SK-N-SH treated with all-trans-retinoic acid at 6 μM for 48 hours (cell line): ENCODE data around the gene CFD.

Experiments used
- ATAC-seq: fragments of 200-7000 bp; cut with Tn5 transposase; 3 replicates; pipeline ENCODE4 v1.9.1; 2020; ENCODE audit warnings: mild to moderate bottlenecking, moderate library complexity
- ARNTL ChIP-seq: fragments of 450-650 bp; formaldehyde crosslinking; IDR thresholded peaks from 2 replicates; pipeline ENCODE4 v1.5.0; 2020; ENCODE audit warnings: low read depth, mild to moderate bottlenecking, moderate library complexity, borderline replicate concordance
- BACH2 ChIP-seq: fragments of 250-450 bp; sonication (Bioruptor Pico); IDR thresholded peaks from 2 replicates; pipeline ENCODE4 v1.9.0; 2021; ENCODE audit warnings: mild to moderate bottlenecking, borderline replicate concordance
- CREB5 ChIP-seq: fragments of 250-450 bp; sonication (Bioruptor Pico); IDR thresholded peaks from 2 replicates; pipeline ENCODE4 v1.5.1; 2020; ENCODE audit warnings: low read depth, mild to moderate bottlenecking, moderate library complexity
- CSDC2 ChIP-seq: fragments of 250-450 bp; sonication (Bioruptor Pico); IDR thresholded peaks from 2 replicates; pipeline ENCODE4 v1.5.0; 2020; ENCODE audit warnings: mild to moderate bottlenecking, moderate library complexity
- CSRNP3 ChIP-seq: fragments of 250-450 bp; sonication (Bioruptor Pico); IDR thresholded peaks from 2 replicates; pipeline ENCODE4 v1.5.1; 2021; ENCODE audit warnings: mild to moderate bottlenecking, moderate library complexity
- ESRRG ChIP-seq: fragments of 250-450 bp; sonication (Bioruptor Pico); IDR thresholded peaks from 2 replicates; pipeline ENCODE4 v1.6.1; 2021; ENCODE audit warnings: mild to moderate bottlenecking
- GLIS3 ChIP-seq: fragments of 250-450 bp; sonication (Bioruptor Pico); IDR thresholded peaks from 2 replicates; pipeline ENCODE4 v1.5.0; 2020; ENCODE audit warnings: mild to moderate bottlenecking, moderate library complexity
- ISL1 ChIP-seq: fragments of 250-450 bp; sonication (Bioruptor Pico); IDR thresholded peaks from 2 replicates; pipeline ENCODE4 v2.1.2; 2022; ENCODE audit warnings: mild to moderate bottlenecking, moderate library complexity
- OSR1 ChIP-seq: fragments of 250-450 bp; sonication (Bioruptor Pico); IDR thresholded peaks from 2 replicates; pipeline ENCODE4 v1.8.0; 2022; ENCODE audit warnings: moderate library complexity, mild to moderate bottlenecking, inconsistent platforms
- PATZ1 ChIP-seq: fragments of 250-450 bp; sonication (Bioruptor Pico); IDR thresholded peaks from 2 replicates; pipeline ENCODE4 v1.8.0; 2020; ENCODE audit warnings: mild to moderate bottlenecking, moderate library complexity, borderline replicate concordance
- PPARA ChIP-seq: fragments of 250-450 bp; sonication (Bioruptor Pico); IDR thresholded peaks from 2 replicates; pipeline ENCODE4 v1.5.0; 2020; ENCODE audit warnings: mild to moderate bottlenecking, borderline replicate concordance
- RARB ChIP-seq: fragments of 250-450 bp; sonication (Bioruptor Pico); IDR thresholded peaks from 2 replicates; pipeline ENCODE4 v1.8.0; 2021; ENCODE audit warnings: mild to moderate bottlenecking, moderate library complexity
- SNAI2 ChIP-seq: fragments of 250-450 bp; sonication (Bioruptor Pico); IDR thresholded peaks from 2 replicates; pipeline ENCODE4 v1.5.0; 2020; ENCODE audit warnings: mild to moderate bottlenecking, moderate library complexity
- TCF4 ChIP-seq: fragments of 250-450 bp; sonication (Bioruptor Pico); IDR thresholded peaks from 2 replicates; pipeline ENCODE4 v1.8.0; 2021; ENCODE audit warnings: mild to moderate bottlenecking, moderate library complexity, borderline replicate concordance
- TOX ChIP-seq: fragments of 250-450 bp; sonication (Bioruptor Pico); IDR thresholded peaks from 2 replicates; pipeline ENCODE4 v1.8.0; 2021; ENCODE audit warnings: mild to moderate bottlenecking, moderate library complexity, borderline replicate concordance
- TSHZ2 ChIP-seq: fragments of 250-450 bp; sonication (Bioruptor Pico); IDR thresholded peaks from 2 replicates; pipeline ENCODE4 v1.5.0; 2020; ENCODE audit warnings: mild to moderate bottlenecking, moderate library complexity
- ZC3H10 ChIP-seq: fragments of 250-450 bp; sonication (Bioruptor Pico); IDR thresholded peaks from 2 replicates; pipeline ENCODE4 v1.5.1; 2021; ENCODE audit warnings: mild to moderate bottlenecking, moderate library complexity
- ZFP3 ChIP-seq: fragments of 250-450 bp; sonication (Bioruptor Pico); IDR thresholded peaks from 2 replicates; pipeline ENCODE4 v1.5.0; 2020; ENCODE audit warnings: mild to moderate bottlenecking, moderate library complexity
- ZFP30 ChIP-seq: fragments of 450-650 bp; formaldehyde crosslinking; IDR thresholded peaks from 2 replicates; pipeline ENCODE4 v1.5.0; 2022; ENCODE audit warnings: mild to moderate bottlenecking, moderate library complexity
- ZNF70 ChIP-seq: fragments of 450-650 bp; formaldehyde crosslinking; IDR thresholded peaks from 2 replicates; pipeline ENCODE4 v1.5.0; 2020; ENCODE audit warnings: mild to moderate bottlenecking, moderate library complexity
- ZNF8 ChIP-seq: fragments of 450-650 bp; formaldehyde crosslinking; IDR thresholded peaks from 2 replicates; pipeline ENCODE4 v1.5.0; 2020; ENCODE audit warnings: mild to moderate bottlenecking, moderate library complexity

The CFD gene

GRCh38 chr19:861141-861755 lies 1.8 kb downstream of the CFD start:
- no peak for ATAC-seq
- no peak for TF ChIP-seq CSDC2 (CRISPR knock-in tag)

- peak; percentile 42 for ATAC-seq
Observed at GRCh38 chr19:861756-862580, 2.5 kb downstream of the CFD start.

GRCh38 chr19:862581-863314 lies 3.3 kb downstream of the CFD start:
- peak; percentile 61 for ATAC-seq
- TF ChIP-seq CREB5 (CRISPR knock-in tag) (no peak), ESRRG (CRISPR knock-in tag) (no peak), CSDC2 (CRISPR knock-in tag) (no peak), RARB (CRISPR knock-in tag) (no peak), GLIS3 (CRISPR knock-in tag) (no peak), BACH2 (CRISPR knock-in tag) (no peak), OSR1 (CRISPR knock-in tag) (no peak)

More at GRCh38 chr19:861756-862580, 2.5 kb downstream of the CFD start:
- TF ChIP-seq ARNTL (CRISPR knock-in tag): no peak
- no peak for TF ChIP-seq CSDC2 (CRISPR knock-in tag)
- no peak for TF ChIP-seq ZFP3
- TF ChIP-seq ZC3H10: no peak
- no peak for TF ChIP-seq BACH2 (CRISPR knock-in tag)
- no peak for TF ChIP-seq TCF4
- no peak for TF ChIP-seq CREB5 (CRISPR knock-in tag)
- TF ChIP-seq PPARA (CRISPR knock-in tag): no peak
- no peak for TF ChIP-seq TSHZ2 (CRISPR knock-in tag)
- no peak for TF ChIP-seq ESRRG (CRISPR knock-in tag)
- TF ChIP-seq TOX (CRISPR knock-in tag): no peak
- no peak for TF ChIP-seq GLIS3 (CRISPR knock-in tag)
- TF ChIP-seq CSRNP3: no peak
- TF ChIP-seq ZNF8 (CRISPR knock-in tag): no peak
- no peak for TF ChIP-seq ISL1 (CRISPR knock-in tag)
- no peak for TF ChIP-seq ZNF70 (CRISPR knock-in tag)
- TF ChIP-seq, all 23 proteins: peak for 0

GRCh38 chr19:863315-863620 lies 3.8 kb downstream of the CFD start:
- ATAC-seq: no peak
- TF ChIP-seq BACH2 (CRISPR knock-in tag) (no peak), TCF4 (no peak), ZC3H10 (no peak), RARB (CRISPR knock-in tag) (no peak), TSHZ2 (CRISPR knock-in tag) (no peak), PATZ1 (no peak), ISL1 (CRISPR knock-in tag) (no peak), SNAI2 (no peak), CSDC2 (CRISPR knock-in tag) (no peak), ZFP30 (no peak), ZFP3 (no peak), ARNTL (CRISPR knock-in tag) (no peak)
